Erythroblast (primary cell): ENCODE measurements around the gene FAM216B.

ENCODE experiments used
- DNase-seq, 2 experiments: peaks; one replicate each; lab custom pipeline; 2025; lab: John Stamatoyannopoulos, UW
- GATA1 ChIP-seq: IDR thresholded peaks from 2 replicates; pipeline ENCODE4 v1.6.1; 2011; ENCODE audit warnings: low read depth, mild to moderate bottlenecking, control low read depth, low read length, moderate library complexity
- POLR2A ChIP-seq: IDR thresholded peaks from 2 replicates; pipeline ENCODE4 v1.6.1; 2011; ENCODE audit warnings: mild to moderate bottlenecking, low read length

FAM216B gene

DNA sequence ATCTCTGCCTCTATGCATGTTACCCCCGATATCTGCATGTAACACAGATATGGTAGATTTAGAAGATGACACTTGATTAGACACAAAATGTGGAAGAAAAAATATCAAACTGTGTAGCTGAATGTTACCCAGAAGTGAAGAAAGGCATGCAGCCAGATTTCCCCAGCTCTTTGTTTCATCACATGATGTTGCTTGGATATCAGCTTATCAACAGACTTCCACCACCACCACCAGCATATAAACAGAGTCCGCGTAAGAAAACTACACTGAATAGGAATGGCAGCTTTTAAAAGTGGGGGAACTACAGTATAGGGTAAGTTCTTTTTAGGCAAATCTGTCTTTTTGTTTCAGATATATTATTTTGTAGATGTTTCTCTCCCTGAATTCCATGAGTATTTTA, at the start of gene FAM216B:
Gene FAM216B (plus strand): TSS at position 233 of the 400 bp plus-strand sequence. CDS start 2,484 bp downstream, outside the sequence.
- no peak for TF ChIP-seq POLR2A
- no peak for TF ChIP-seq GATA1
- no peak for DNase-seq

DNA sequence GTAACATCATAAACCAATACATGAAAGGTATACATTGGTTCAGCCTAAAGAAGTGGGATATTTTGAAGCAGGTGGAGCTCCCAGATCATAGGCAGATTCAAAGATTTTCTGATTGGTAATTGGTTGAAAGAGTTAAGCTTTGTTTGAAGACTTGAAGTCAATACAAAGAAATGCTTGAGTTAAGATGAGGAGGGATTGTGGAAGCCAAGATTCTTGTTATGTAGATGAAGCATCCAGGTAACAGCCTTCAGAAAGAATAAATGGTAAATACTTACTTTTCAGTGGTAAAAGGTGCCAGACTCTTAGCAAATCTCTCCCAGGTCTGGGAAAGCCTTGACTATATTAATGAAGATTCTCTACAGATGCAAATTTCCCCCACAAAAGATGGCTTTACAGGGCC, 49.3 kb upstream of the FAM216B start:
- TF ChIP-seq POLR2A = no peak
- no peak for TF ChIP-seq GATA1
- no peak for DNase-seq

DNA sequence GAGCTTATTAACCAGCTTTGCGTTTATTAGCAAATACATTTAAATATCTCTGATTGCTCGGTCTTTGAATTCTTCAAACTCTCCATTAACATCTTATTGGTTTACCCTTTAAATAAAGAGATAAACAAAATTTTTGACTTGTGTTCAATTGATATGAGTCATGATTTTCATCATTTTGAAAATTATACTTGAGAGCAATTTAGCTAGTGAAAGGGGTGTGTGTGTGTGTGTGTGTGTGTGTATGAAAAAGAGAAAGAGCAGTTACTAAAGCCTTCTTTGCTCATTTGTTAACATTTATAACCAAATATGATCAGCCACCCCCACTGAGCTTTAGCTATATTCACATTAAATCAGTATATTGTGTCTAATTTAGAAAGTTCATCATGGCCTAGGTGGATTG, 48.3 kb upstream of the FAM216B start:
- DNase-seq = no peak
- TF ChIP-seq GATA1 (no peak), POLR2A (no peak)

DNA sequence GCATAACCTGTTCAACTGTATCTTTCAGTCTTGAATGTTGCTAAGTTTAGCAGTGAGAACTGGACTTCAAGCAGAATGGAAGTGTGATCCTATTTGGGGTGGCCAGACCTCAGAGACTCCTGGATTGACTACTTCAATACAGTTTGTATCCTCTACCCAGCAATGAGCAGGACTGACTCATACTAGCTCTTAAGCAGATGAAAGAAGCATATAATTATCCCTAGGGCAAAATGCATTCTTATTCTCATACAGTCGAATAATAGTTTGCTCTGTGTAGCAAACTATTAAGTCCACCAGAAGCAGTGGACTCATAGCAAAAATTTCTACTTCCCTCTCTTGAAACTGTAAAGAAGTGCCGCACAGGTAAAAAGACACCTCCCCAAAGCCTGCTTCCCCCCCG, 46.4 kb upstream of the FAM216B start:
- no peak for TF ChIP-seq GATA1
- no peak for TF ChIP-seq POLR2A
- no peak for DNase-seq

DNA sequence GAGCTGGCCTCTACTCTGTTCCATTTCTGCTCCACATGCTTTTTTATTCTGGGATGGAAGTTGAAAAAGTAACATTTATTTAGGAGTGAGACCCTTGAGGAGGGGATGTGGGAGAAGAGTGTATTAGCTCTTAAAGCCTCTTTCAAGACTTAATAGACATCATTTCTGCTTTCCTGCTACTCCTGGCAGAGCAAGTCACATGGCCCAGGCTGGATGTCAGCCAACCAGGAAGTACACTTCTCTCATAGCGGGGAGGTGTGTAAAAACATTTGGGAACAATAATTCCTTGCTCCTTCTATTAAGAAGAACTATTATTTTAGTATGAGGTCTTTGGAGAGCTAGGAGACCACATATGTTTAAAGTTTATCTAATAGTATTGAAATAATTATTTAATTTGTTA, 40.6 kb upstream of the FAM216B start:
- DNase-seq = peak in 1 of 2 experiments; percentile 1
- TF ChIP-seq GATA1 = no peak
- TF ChIP-seq POLR2A = no peak

DNA sequence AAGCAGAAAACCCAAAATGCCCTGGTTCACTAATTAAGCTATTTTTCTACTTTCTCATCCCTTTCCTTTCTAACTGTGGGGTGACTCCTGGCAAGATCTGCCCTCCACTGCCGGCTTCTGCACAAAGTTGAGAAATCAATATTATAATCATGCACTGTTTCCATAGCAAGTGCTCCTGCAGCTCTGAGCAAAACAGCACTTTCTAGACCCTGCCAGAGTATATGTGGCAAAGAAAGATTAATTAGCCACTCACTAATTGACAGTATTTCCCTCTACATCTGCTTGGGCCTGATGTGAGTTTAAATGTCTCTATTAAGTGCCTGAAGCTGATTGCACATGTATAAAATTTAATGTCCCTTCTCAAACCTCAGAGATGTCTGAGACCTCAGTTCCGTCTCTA, 39.5 kb upstream of the FAM216B start:
- no peak for DNase-seq
- TF ChIP-seq POLR2A = no peak
- TF ChIP-seq GATA1 = no peak

DNA sequence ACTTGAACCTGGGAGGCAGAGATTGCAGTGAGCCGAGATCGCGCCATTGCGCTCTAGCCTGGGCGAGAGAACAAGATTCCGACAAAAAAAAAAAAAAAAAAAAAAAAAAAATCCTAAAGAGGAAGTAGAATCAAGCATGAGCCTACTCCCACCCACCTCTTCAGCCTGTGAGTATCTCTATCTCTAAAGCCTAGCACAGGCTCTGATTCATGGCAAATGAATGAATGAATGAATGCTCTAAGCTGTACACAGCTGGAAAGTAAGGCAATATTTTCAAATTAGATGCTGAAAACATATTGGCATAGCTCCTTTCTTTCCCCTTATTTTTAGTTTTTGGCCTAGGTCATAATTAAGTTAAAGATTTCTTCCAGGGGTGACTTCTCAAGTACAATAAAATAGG, 35.7 kb upstream of the FAM216B start:
- TF ChIP-seq POLR2A (no peak), GATA1 (no peak)
- no peak for DNase-seq

DNA sequence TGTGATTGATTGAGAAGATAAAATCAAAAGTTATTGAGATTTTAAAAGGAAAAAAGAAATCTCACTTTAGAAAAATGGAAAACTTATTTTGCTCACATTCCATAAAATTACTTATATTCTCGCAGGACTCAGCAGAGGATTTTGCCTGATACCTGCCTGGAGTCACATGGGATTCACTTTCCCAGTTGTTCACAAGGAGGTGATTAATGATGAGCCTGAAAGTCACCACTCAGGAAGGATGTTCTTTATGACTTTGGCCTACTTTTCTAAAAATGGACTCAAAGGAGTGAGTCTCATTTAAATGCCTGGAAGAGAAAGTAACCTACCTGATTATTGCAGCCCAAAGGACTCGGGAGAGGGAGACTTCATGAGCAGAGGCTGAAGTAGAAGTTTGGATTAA, 34.5 kb upstream of the FAM216B start:
- no peak for DNase-seq
- TF ChIP-seq POLR2A (no peak), GATA1 (no peak)

DNA sequence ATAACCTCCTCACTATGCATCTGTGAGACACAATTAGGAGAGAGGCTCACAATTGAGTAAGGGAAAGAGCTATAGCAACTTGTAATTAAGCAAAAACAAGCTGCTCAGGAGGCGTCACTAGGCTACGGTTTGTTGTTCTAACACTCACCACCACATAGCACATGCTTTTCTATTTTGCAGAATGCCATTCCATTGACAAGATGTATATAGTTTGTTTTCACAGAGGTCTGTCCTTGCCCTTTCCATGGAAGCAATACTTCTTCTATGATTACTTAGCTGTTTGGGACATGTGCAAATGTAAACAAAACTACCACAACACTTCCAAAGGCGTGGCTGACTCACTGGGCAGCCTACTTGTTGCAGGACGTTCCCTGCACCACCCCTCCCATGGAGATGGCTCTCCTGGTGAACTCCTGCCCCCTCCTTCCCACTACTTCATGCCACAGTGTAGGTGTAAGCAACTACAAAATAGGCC, 33.9 kb upstream of the FAM216B start:
- TF ChIP-seq GATA1 = no peak
- TF ChIP-seq POLR2A = no peak
- no peak for DNase-seq

DNA sequence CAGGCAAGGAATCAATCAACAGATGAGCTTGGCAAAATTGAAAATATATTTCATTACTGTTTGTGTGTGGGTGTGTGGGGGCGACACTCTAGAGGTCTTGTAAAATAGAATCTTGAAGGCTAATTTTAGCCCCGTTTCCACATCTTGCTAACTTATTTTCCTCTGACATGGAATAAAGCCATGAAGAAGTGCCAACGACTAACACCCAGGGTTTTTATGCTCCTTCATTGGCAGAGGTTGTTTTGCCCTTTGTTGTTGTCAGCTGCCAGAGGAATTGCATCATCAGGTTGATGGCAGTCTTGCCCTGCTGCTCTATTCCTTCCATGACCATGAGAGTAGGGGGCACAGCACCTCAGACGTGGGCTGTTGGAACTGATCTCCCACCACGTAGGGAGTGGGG, 30.6 kb upstream of the FAM216B start:
- TF ChIP-seq POLR2A (no peak), GATA1 (no peak)
- no peak for DNase-seq

DNA sequence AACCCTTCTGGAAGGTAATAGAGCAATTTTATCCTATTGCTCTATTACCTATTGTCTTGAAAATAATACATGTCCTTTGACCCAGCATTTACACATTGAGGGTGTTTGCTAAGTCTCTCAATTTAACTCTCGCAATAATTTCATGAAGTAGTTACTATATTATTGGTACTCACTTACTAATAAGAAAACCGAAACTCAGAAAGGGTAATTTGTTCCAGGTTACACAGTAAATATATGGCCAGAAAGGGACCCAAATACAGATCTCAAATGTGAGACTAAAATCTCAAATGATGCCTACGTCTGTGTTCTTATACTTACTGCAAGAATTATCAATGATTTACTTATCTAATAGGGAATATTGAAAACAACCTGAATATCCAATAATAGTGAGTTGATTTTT, 29.7 kb upstream of the FAM216B start:
- no peak for TF ChIP-seq GATA1
- TF ChIP-seq POLR2A = no peak
- no peak for DNase-seq

DNA sequence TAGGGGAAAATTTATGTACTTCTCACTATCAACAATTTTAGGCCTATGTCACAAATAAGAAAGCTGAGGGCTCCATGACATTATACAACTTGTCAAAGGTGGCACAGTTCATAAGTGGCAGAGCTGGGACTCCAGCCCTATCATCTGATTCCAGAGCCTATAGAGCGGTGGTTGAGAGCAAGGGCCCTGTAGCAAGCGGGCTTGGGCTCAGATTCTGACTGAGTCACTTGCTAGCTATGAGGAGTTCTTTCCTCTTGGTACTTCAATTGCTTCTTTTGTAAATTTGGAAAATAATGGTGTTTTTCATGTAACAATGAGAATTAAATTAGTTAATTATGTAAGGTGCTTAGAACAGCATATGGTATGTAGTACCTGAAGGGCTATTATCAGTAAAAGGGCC, 28.7 kb upstream of the FAM216B start:
- no peak for DNase-seq
- TF ChIP-seq GATA1 = no peak
- no peak for TF ChIP-seq POLR2A

DNA sequence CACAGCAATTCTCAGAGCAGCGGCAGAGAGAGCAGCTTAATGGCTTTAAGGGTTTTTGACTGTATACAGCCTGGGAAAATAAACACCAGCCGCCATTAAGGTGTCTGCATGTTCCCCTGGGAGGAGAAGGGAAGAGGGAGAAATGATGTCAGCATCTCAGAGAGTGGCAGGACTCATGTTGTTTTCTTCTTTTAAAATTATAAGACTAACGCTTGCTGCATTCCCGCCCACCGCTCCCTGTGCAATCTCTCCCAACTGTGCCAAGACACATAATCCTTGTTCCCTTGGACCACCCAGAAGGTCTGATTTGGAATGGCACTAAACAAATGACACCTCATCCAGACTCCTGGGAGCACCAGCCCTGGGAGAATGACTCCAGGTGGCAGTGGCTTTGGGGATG, 27.7 kb upstream of the FAM216B start:
- TF ChIP-seq POLR2A = no peak
- TF ChIP-seq GATA1 = no peak

DNA sequence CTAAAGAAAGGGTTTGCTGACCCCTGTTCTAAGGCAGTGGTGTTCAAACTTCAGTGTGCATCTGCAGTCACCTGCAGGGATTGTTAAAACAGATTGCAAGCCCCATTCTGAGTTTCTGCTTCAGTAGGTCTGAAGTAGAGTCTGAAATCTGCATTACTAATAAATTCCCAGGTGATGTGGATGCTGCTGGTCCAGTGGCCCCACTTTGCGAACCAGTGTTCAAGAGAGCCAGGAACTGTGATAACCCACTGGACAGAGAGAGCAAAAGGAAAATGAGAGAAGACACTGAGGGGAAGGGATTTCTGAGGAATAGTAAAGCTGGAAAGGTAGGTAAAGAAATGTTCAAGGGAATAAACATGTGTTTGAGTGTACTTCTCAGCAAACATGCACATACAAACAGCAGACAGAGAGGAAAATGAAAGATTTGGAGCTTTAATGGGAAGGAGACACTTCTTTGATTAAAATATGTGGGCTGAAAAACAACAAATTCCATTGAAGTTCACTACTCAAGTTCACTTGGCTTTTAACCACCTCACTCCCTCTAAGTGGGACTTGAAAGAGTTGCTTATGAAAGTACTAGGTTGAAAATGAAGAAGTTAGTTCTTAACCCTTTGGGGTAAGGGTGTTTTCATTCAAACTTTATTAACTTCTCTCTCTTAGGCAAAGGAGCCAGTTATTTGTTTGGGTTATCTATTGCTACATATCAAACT, 26.4 kb upstream of the FAM216B start:
- DNase-seq = no peak
- TF ChIP-seq POLR2A (no peak), GATA1 (no peak)

More for the DNA sequence above, 27.7 kb upstream of the FAM216B start:
- no peak for DNase-seq

DNA sequence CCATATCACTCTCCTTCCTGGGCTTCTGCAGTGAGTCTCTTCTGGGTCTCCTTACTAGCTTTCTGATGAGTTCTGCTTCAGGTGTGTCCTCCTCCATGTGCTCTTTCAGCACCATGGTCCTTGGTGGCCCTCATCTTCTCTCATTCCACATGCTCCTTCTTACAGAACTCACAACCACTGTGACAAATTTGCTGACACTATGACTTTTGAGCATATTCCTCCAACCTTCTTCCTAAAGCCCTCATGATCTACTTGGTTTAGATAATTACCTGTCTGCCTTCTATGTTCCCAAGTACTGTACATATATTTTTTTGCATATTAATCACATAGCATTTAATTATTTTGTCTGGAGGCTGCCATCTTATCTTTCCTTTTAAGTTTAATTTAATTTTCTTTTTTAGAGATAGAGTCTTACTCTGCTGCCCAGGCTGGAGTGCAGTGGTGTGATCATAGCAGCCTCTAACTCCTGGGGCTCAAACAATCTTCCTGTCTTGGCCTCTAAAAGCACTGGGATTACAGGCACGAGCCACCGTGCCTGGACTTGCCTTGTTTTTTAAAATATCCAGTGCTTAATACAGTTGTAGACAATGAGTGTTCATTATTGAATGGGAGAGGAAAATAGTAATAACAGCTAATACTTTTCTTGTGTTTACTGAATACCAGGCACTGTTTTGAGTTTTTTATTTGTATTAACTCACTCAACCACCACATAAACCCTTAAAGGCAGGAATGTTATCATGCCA, 23.5 kb upstream of the FAM216B start:
- no peak for TF ChIP-seq GATA1
- TF ChIP-seq POLR2A = no peak
- DNase-seq = no peak
